Skeletal muscle tissue (tissue), 4 donors: Measurements from ENCODE around the gene RASSF1. TPM values are rescaled to one million over a fixed set of nuclear protein-coding genes. Genes with fewer than 3 reads are reported as not detected.
A peak's percentile ranks its signal among the peaks of the same experiment; 100 is the strongest.

ENCODE experiments used
- H3K27ac ChIP-seq: one replicate; pipeline ENCODE4 v1.7.0; 2013; ENCODE audit warnings: mild to moderate bottlenecking, low read depth, low read length, inconsistent platforms
- H3K27me3 ChIP-seq, 3 donors: one replicate each; pipeline ENCODE4 v1.7.0; 2013; ENCODE audit warnings: low read length in 3 of 3; ENCODE audit not compliant: control insufficient read depth in 3 of 3, insufficient read depth in 3 of 3
- H3K36me3 ChIP-seq, 3 donors: one replicate each; pipeline ENCODE4 v1.7.0; 2013; ENCODE audit warnings: low read length in 3 of 3; ENCODE audit not compliant: control insufficient read depth in 3 of 3, insufficient read depth in 3 of 3
- H3K4me1 ChIP-seq, 3 donors: one replicate each; pipeline ENCODE4 v1.7.0; 2013; ENCODE audit warnings: low read length in 3 of 3, mild to moderate bottlenecking in 3 of 3; ENCODE audit not compliant: control insufficient read depth in 3 of 3, insufficient read depth in 3 of 3
- H3K4me3 ChIP-seq, 3 donors: one replicate each; pipeline ENCODE4 v1.7.0; 2013; ENCODE audit warnings: low read length in 3 of 3
- H3K9ac ChIP-seq, 3 donors: one replicate each; pipeline ENCODE4 v1.7.0; 2013; ENCODE audit warnings: low read length in 3 of 3, mild to moderate bottlenecking in 3 of 3, moderate library complexity in 2 of 3, low read depth in 1 of 3
- H3K9me3 ChIP-seq, 3 donors: one replicate each; pipeline ENCODE4 v1.7.0; 2013; ENCODE audit warnings: low read length in 3 of 3; ENCODE audit not compliant: control insufficient read depth in 3 of 3
- total RNA-seq: library from RNA; depleted of rRNA; stranded (reverse); fragments of >200 nt; gene quantifications from one replicate; pipeline ENCODE4 v1.2.3, GENCODE V29; 2014
- donor health status: Osteomylitis.

RASSF1 gene, protein sequence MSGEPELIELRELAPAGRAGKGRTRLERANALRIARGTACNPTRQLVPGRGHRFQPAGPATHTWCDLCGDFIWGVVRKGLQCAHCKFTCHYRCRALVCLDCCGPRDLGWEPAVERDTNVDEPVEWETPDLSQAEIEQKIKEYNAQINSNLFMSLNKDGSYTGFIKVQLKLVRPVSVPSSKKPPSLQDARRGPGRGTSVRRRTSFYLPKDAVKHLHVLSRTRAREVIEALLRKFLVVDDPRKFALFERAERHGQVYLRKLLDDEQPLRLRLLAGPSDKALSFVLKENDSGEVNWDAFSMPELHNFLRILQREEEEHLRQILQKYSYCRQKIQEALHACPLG
- total RNA-seq, result 17.7 TPM

DNA sequence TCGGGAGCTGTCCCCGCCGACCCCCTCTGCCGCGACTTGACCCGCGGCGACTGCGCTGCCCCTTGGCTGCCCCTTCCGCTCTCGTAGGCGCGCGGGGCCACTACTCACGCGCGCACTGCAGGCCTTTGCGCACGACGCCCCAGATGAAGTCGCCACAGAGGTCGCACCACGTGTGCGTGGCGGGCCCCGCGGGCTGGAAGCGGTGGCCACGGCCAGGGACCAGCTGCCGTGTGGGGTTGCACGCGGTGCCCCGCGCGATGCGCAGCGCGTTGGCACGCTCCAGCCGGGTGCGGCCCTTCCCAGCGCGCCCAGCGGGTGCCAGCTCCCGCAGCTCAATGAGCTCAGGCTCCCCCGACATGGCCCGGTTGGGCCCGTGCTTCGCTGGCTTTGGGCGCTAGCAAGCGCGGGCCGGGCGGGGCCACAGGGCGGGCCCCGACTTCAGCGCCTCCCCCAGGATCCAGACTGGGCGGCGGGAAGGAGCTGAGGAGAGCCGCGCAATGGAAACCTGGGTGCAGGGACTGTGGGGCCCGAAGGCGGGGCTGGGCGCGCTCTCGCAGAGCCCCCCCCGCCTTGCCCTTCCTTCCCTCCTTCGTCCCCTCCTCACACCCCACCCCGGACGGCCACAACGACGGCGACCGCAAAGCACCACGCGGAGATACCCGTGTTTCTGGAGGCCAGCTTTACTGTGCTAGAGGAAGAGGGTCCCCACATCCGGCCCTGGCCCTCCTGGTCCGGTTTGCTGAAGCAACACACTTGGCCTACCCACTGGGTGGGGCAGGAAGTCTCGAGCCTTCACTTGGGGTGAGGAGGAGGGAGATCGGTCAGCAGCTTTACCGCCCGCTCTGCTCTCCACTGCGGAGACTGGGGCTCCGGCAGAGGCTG, at the start of gene RASSF1:
Gene RASSF1, minus strand, starts transcription at position 389 of the 882 bp plus-strand sequence. Its CDS starts 31 bp downstream, at position 358.
- Histone ChIP-seq H3K27me3 (peaks cover 0 to 18% (median 0%) of the 10 kb centered on the region in 3 donors), H3K9me3 (no peaks in the 10 kb centered on the region), H3K4me3 (peak within 1 kb of the TSS; percentile 63 to 78 (median 71)), H3K27ac (peak within 1 kb of the TSS; percentile 99), H3K36me3 (no peaks in the 10 kb centered on the region), H3K4me1 (peaks cover 40 to 59% (median 46%) of the 10 kb centered on the region in 3 donors), H3K9ac (peak within 1 kb of the TSS; percentile 61 to 77 (median 64))

DNA sequence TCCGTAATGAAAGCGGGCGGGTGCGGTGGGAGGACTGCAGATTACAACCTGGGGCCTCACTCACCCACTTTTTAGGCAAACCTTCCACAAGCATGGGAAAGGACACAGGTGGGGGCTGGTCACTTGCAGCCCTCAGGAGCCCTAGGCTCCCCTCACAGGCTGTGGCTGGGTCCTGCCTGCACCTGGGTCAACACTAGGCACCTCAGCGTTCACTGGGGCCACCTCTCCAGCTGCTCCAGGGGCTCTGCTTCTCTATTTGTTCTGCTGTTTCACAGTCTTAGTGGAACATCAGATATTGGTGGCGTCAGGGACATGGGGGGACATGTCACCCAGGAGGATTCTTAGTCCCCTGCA, 48.8 kb upstream of the RASSF1 start:
- H3K4me1 ChIP-seq, result peaks cover 30 to 35% (median 30%) of the 10 kb centered on the region in 3 donors
- no peaks in the 10 kb centered on the region for H3K36me3 ChIP-seq
- H3K27ac ChIP-seq, result no peak overlapping the region
- no peak overlapping the region for H3K9ac ChIP-seq
- H3K4me3 ChIP-seq, result no peak overlapping the region
- no peaks in the 10 kb centered on the region for H3K27me3 ChIP-seq
- H3K9me3 ChIP-seq, result no peaks in the 10 kb centered on the region

DNA sequence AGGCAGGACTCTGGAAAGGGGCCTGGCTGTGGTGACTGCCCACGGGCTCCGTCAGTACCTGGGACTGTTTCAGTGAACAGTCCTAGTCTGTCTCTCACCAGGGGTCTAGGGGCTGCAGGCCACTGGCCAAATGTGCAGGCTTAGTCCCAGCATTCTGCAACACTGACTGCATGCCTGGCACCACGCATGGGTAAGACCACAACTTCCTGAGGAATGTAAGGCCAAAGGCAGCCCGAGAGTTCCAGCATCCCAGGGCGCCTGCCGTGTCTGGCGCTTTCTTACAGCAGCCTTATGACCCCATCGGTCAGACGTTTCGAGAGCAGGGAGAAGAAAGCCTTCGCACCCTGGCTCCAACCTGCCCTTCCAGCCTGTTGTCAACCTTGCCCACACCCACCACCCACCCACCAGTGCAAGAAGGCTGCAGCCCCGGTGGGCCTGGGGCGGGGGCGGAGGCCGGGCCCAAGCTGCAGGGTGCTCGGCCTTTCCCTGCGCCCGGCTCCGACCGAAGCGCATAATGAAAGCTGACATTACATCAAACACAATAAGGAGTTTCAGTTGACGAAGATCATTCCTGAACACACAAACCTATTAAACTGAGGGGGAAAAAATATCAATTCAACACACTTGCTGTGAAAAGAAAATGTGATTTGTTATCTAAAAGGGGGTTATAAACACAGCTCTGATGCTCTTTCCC, 48.2 kb upstream of the RASSF1 start:
- Histone ChIP-seq H3K4me3 (no peak overlapping the region), H3K27me3 (no peaks in the 10 kb centered on the region), H3K27ac (no peak overlapping the region), H3K4me1 (peaks cover 30 to 35% (median 30%) of the 10 kb centered on the region in 3 donors), H3K9me3 (no peaks in the 10 kb centered on the region), H3K9ac (no peak overlapping the region), H3K36me3 (no peaks in the 10 kb centered on the region)

DNA sequence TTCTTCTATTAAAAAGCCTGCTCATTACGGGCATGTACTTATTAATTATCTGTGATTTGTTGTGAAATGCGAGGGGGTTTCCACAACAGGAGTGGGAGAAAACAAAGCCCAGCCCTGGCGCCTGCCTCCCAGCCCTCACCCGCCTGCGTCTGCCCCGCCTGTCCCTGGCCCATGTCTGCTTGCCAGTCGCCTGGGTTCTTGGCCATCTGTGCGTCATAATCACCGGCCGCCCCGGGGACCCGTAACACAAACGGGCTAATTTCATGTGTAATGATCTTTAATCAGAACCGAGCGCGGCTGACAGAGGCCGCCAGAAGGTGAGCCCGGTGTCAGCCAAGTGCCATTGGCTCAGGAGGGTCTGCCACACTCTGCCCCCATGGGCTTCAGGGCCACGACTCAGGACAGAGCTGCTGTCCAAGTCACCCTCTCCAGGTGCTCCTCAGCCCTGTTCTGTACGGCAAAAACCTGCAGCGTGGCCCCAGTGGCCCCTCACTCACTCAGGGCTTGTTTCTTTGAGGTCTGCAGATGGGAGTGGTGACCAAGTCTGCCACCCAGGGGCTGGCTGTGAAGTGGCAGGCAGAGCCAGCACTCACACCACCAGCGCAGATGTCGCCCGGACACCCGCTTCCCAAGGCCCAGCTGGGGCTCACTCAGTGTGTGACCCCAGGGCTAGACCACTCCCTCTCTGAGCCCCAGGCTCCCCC, 47.5 kb upstream of the RASSF1 start:
- no peaks in the 10 kb centered on the region for H3K9me3 ChIP-seq
- H3K4me3 ChIP-seq, result no peak overlapping the region
- no peak overlapping the region for H3K27ac ChIP-seq
- no peaks in the 10 kb centered on the region for H3K36me3 ChIP-seq
- H3K9ac ChIP-seq, result no peak overlapping the region
- peaks cover 30 to 35% (median 30%) of the 10 kb centered on the region in 3 donors for H3K4me1 ChIP-seq
- no peaks in the 10 kb centered on the region for H3K27me3 ChIP-seq

DNA sequence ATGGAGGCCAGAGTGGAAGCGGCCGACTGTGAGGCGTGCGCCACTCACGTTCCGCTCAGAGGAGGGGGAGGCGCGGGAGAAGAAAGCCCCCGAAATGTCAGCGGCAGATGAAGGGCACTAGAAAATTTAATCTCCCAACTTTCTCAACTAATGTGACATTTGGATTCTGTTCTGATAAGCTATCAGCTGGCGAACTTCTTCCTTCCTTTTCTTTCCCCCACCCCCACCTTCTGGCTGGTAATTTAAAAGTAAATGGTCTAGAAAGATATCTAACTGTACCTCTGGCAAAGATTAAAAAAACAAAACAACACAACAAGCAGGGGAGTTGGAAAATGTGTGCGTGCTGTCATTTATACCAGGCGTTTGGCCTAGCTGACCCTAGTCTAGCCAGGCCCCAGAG, 45.1 kb upstream of the RASSF1 start:
- Histone ChIP-seq H3K9ac (no peak overlapping the region), H3K27ac (no peak overlapping the region), H3K27me3 (no peaks in the 10 kb centered on the region), H3K9me3 (no peaks in the 10 kb centered on the region), H3K36me3 (no peaks in the 10 kb centered on the region), H3K4me3 (no peak overlapping the region), H3K4me1 (peaks cover 8 to 12% (median 9%) of the 10 kb centered on the region in 3 donors)

DNA sequence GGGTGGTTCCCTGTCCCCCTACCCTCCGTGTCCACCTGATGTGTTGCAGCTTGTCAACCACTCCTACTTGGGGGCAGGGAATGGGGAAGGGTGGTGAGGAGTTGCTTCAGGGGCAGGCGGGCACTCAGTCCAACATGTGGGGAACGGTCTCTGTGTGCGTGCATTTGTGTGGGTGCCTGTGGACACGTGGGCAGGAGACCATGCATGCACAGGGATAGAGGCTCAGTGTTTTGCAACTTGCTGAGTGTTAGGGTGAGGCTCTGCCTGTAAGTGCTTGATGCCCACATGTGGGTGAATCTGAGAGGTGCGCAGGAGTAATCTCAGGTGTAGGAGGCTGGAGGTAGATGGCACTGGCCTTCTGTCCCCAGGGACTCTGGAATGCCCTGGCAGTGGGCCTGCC, 43.1 kb upstream of the RASSF1 start:
- Histone ChIP-seq H3K4me1 (peaks cover 0 to 3% (median 0%) of the 10 kb centered on the region in 3 donors), H3K9me3 (no peaks in the 10 kb centered on the region), H3K27me3 (no peaks in the 10 kb centered on the region), H3K36me3 (no peaks in the 10 kb centered on the region), H3K9ac (no peak overlapping the region), H3K27ac (no peak overlapping the region), H3K4me3 (no peak overlapping the region)

DNA sequence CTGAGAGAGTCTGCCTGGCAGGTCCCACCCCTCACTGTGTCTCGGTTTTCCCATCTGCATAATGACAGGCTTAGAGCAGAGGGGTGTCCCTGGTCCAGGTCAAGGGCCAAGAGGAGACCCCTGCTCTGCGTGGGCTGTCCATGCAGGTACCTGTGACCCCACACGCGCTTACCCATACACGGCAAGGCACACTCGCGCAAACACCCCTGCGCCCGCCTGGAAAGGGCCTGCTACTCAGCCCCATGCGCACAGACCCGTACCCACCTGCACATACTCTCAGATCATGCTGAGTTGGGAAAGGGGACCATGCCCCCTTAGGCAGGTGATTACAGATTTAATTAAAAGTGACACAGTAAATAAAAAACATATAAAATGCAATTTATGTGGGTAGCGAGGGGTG, 42.1 kb upstream of the RASSF1 start:
- H3K9ac ChIP-seq, result no peak overlapping the region
- H3K36me3 ChIP-seq, result no peaks in the 10 kb centered on the region
- H3K4me3 ChIP-seq, result no peak overlapping the region
- H3K9me3 ChIP-seq, result no peaks in the 10 kb centered on the region
- H3K27me3 ChIP-seq, result no peaks in the 10 kb centered on the region
- no peak overlapping the region for H3K27ac ChIP-seq
- H3K4me1 ChIP-seq, result no peaks in the 10 kb centered on the region

DNA sequence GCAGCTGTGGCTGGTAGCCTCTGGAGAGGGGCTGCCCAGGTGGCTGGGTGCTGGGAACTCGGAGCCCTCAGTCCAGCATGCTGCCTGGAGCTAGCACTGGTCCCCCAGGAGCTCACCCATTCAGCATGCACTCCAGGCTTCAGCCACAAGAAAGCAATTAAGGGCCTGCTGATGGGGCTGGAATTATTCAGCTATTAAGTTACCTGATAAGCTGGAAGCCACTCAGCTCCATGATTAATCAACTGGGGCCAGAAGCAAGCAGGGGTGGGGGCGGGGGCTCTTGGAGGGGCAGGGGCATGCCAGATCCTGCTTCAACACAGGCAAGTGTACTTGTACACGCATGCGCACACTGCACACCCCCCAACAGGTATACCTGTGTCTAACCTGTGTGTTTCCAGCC, 40.7 kb upstream of the RASSF1 start:
- Histone ChIP-seq H3K27ac (no peak overlapping the region), H3K9me3 (no peaks in the 10 kb centered on the region), H3K4me3 (no peak overlapping the region), H3K9ac (no peak overlapping the region), H3K27me3 (no peaks in the 10 kb centered on the region), H3K4me1 (no peaks in the 10 kb centered on the region), H3K36me3 (no peaks in the 10 kb centered on the region)

DNA sequence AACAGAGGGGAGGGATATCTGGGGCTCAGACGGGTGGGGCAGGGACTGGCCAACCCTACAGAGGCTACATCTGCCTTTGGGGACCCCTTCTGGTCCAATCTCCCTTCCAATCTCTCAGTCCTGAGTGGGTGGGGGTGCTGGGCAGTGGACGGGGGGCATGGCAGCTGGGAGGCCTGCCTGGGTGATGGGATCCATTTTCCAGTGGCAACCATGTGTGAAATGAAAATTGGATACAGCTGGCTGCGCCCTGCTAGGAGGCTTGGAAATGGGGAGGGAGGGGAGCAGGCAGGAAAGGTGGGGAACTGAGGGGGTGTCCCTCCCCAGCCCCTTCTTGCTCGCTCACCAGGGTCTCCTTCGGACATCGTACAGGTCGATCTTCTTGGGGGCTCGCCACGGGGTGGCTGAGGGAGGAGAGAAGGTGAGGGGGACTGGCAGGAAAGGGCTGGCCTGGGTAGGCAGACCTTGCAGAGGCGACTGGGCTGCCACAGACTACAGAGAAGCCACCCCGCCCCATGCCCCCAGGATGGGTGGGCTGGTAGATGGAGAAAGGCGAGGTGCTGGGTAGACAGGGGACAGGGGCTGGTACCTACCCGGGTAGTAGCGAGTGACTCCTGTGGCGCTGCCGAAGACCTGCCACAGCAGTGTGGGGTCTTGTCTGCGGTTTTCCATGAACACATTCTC, 39.9 kb upstream of the RASSF1 start:
- Histone ChIP-seq H3K9me3 (no peaks in the 10 kb centered on the region), H3K27me3 (no peaks in the 10 kb centered on the region), H3K4me3 (no peak overlapping the region), H3K36me3 (no peaks in the 10 kb centered on the region), H3K27ac (no peak overlapping the region), H3K9ac (no peak overlapping the region), H3K4me1 (no peaks in the 10 kb centered on the region)
